WERI-Rb-1 (cell line): ENCODE measurements around the gene THSD8.

Experiments used
- DNase-seq: peaks from one replicate; pipeline ENCODE4 v3.0.0-alpha.2; 2020
- H3K27ac ChIP-seq: fragments of 250-450 bp; sonication (Bioruptor Pico); 2 replicates; pipeline ENCODE4 v1.5.1; 2020; ENCODE audit warnings: mild to moderate bottlenecking, moderate library complexity
- H3K27me3 ChIP-seq: fragments of 250-450 bp; sonication (Bioruptor Pico); 2 replicates; pipeline ENCODE4 v1.5.1; 2021; ENCODE audit warnings: mild to moderate bottlenecking, low read depth, moderate library complexity; ENCODE audit not compliant: insufficient read depth, severe bottlenecking
- H3K36me3 ChIP-seq: fragments of 250-450 bp; sonication (Bioruptor Pico); 2 replicates; pipeline ENCODE4 v1.5.1; 2020; ENCODE audit warnings: mild to moderate bottlenecking, moderate library complexity
- H3K4me3 ChIP-seq: 2 replicates; pipeline ENCODE4 v1.5.1; 2011; ENCODE audit warnings: low read depth, mild to moderate bottlenecking, control low read depth, low read length
- H3K9me3 ChIP-seq: fragments of 250-450 bp; sonication (Bioruptor Pico); 2 replicates; pipeline ENCODE4 v1.5.1; 2021; ENCODE audit warnings: mild to moderate bottlenecking, moderate library complexity; ENCODE audit not compliant: severe bottlenecking
- CTCF ChIP-seq: IDR thresholded peaks from 2 replicates; pipeline ENCODE4 v1.5.1; 2011; ENCODE audit warnings: low read depth, mild to moderate bottlenecking, control low read depth, inconsistent platforms, low read length

THSD8 gene

GRCh38 chr19:12801466-12802266 lies at the start of gene THSD8, which contains the start of gene PRDX2:
TSS of gene THSD8 (plus strand) at chr19:12802069. CDS start at chr19:12802072, 3 bp downstream.
TSS of gene PRDX2 (minus strand) at chr19:12801800. CDS start at chr19:12801261, 539 bp downstream.
- no peaks in the 10 kb centered on the region for H3K9me3 ChIP-seq
- H3K4me3 ChIP-seq: peak within 1 kb of the TSS; percentile 86
- no peaks in the 10 kb centered on the region for H3K27me3 ChIP-seq
- DNase-seq: peak; percentile 82
- H3K36me3 ChIP-seq: peaks cover 42% of the 10 kb centered on the region
- 0 out of 2 replicates have a peak, but pooled peaks have one; percentile 2 for TF ChIP-seq CTCF
- H3K27ac ChIP-seq: peak within 1 kb of the TSS; percentile 92

GRCh38 chr19:12754465-12755196 lies 47.2 kb upstream of the THSD8 start:
- no peak for TF ChIP-seq CTCF
- no peak for DNase-seq
- Histone ChIP-seq H3K27me3 (no peaks in the 10 kb centered on the region), H3K27ac (no peak overlapping the region), H3K36me3 (no peaks in the 10 kb centered on the region), H3K9me3 (no peaks in the 10 kb centered on the region), H3K4me3 (no peak overlapping the region)

GRCh38 chr19:12756150-12756883 lies 45.6 kb upstream of the THSD8 start:
- H3K27me3 ChIP-seq: no peaks in the 10 kb centered on the region
- H3K9me3 ChIP-seq: no peaks in the 10 kb centered on the region
- no peak overlapping the region for H3K27ac ChIP-seq
- H3K36me3 ChIP-seq: no peaks in the 10 kb centered on the region
- no peak overlapping the region for H3K4me3 ChIP-seq
- no peak for DNase-seq
- no peak for TF ChIP-seq CTCF

- H3K27ac ChIP-seq: peak overlapping the region; percentile 52
- no peaks in the 10 kb centered on the region for H3K9me3 ChIP-seq
- no peaks in the 10 kb centered on the region for H3K27me3 ChIP-seq
- peak; percentile 88 for DNase-seq
- H3K4me3 ChIP-seq: peak overlapping the region; percentile 34
- H3K36me3 ChIP-seq: peaks cover 4% of the 10 kb centered on the region
- peak; percentile 96 for TF ChIP-seq CTCF
Measured at GRCh38 chr19:12757544-12758274, 44.2 kb upstream of the THSD8 start.

GRCh38 chr19:12759686-12760085 lies 42.2 kb upstream of the THSD8 start:
- DNase-seq: no peak
- no peak for TF ChIP-seq CTCF
- Histone ChIP-seq H3K27me3 (no peaks in the 10 kb centered on the region), H3K9me3 (no peaks in the 10 kb centered on the region), H3K36me3 (peaks cover 20% of the 10 kb centered on the region), H3K4me3 (no peak overlapping the region), H3K27ac (no peak overlapping the region)
